AG04450 (cell line): Measurements from ENCODE around the gene STOML1. TPM values are rescaled to one million over a fixed set of nuclear protein-coding genes. Genes with fewer than 3 reads are reported as not detected.
"Not testable (repeated sequence)": the region's sequence is repeated elsewhere in the genome, so short reads cannot be mapped to it uniquely, and the experiment has no call there.

ENCODE experiments used
- CTCF ChIA-PET: fragments of 300-600, 350-600 bp; formaldehyde crosslinking; extraction: SDS; loops from one replicate; lab custom pipeline; 2022; ENCODE audit warnings: antibody characterized with exemption, inconsistent platforms; lab: Charles Lee
- POLR2A ChIA-PET: fragments of 350-600 bp; formaldehyde crosslinking; extraction: SDS; loops from one replicate; lab custom pipeline; 2021; ENCODE audit warnings: antibody characterized with exemption, inconsistent platforms; lab: Yijun Ruan, JAX
- DNase-seq: peaks from one replicate; pipeline ENCODE4 v3.0.0-alpha.2; 2011; ENCODE audit warnings: low read depth, low spot score
- H3K27ac ChIP-seq: one replicate; pipeline ENCODE4 v1.5.1; 2012; ENCODE audit warnings: low read depth, low read length, control low read depth
- H3K27me3 ChIP-seq: one replicate; pipeline ENCODE4 v1.6.0; 2012; ENCODE audit warnings: low read length; ENCODE audit not compliant: control insufficient read depth, insufficient read depth
- H3K4me3 ChIP-seq: 2 replicates; pipeline ENCODE4 v1.5.1; 2011; ENCODE audit warnings: mild to moderate bottlenecking, low read depth, low read length, control low read depth
- H3K9me3 ChIP-seq: 2 replicates; pipeline ENCODE4 v1.5.1; 2012; ENCODE audit warnings: low read length; ENCODE audit not compliant: control insufficient read depth, insufficient read depth
- CTCF ChIP-seq: IDR thresholded peaks from 2 replicates; pipeline ENCODE4 v1.5.1; 2011; ENCODE audit warnings: low read depth, low read length, control low read depth, inconsistent platforms
- polyA plus RNA-seq: library from polyadenylated mRNA; depleted of rRNA; stranded (reverse); fragments of >200 nt; gene quantifications from 2 replicates; pipeline ENCODE4 v1.2.3, GENCODE V29; 2011

Gene STOML1
- polyA plus RNA-seq, 1 experiment: 7.3 TPM

- no peak for DNase-seq
- ChIA-PET POLR2A (interaction anchor here (1.1 kb wide), 1 partner anchor 17 kb away, joined by 5 read pairs; no protein-coding TSS in a partner anchor), CTCF (interaction anchor here (1.0 to 2.9 kb wide), 3 partner anchors 17 to 339 kb away, joined by 3 to 8 read pairs (median 5); no protein-coding TSS in a partner anchor)
Measured at GRCh38 chr15:73968461-73968860, 23.6 kb downstream of the STOML1 start.

GRCh38 chr15:73965758-73966113 is 26.4 kb downstream of the STOML1 start:
- DNase-seq: no peak
- H3K27me3 ChIP-seq: no peaks in the 10 kb centered on the region
- peak overlapping the region; percentile 54 for H3K27ac ChIP-seq
- ChIA-PET CTCF (interaction anchor here (0.6 to 4.1 kb wide), 16 partner anchors 9 to 1758 kb away, joined by 3 to 43 read pairs (median 4); partner anchors contain the start of gene TBC1D21), POLR2A (interaction anchor here (0.7 to 1.5 kb wide), 2 partner anchors 16 to 39 kb away, joined by 6 read pairs; partner anchors contain the start of gene LOXL1)
- no peak for TF ChIP-seq CTCF
- no peaks in the 10 kb centered on the region for H3K9me3 ChIP-seq
- H3K4me3 ChIP-seq: no peak overlapping the region

More at GRCh38 chr15:73968461-73968860, 23.6 kb downstream of the STOML1 start:
- H3K9me3 ChIP-seq: no peaks in the 10 kb centered on the region
- H3K4me3 ChIP-seq: no peak overlapping the region
- no peak overlapping the region for H3K27ac ChIP-seq
- H3K27me3 ChIP-seq: no peaks in the 10 kb centered on the region
- no peak for TF ChIP-seq CTCF

DNA sequence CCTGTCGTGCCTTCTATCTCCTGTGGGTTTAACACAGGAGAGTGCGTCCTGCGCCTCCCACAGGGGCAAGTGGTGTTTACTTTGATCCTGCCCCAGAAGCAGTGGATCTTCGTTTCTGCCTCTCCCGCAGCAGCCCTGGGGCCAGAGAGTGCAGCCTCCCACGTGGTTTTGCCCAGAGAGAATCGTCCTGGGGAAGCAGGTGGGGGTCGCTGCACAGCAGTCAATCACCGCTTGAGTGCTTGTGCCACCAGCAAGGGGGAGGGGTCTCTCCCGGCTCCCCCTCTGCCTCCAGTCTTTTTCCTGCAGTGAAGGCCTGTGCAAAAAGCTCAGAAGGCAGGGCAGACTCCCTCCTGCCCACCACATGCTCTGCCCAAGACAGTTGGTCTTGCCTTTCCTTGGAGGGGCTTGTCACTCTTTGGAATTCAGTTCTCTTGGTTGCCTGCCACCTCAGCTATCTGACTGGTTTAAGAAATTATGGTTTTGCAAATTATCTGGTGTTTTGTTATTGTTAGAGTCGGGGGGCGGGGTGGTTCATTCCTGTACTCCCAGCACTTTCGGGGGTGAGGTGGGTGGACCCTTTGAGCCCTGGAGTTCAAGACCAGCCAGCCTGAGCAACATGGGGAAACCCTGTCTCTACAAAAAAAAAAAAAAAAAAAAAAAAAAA is 26.9 kb downstream of the STOML1 start:
- CTCF ChIA-PET: interaction anchor here (0.6 to 4.1 kb wide), 17 partner anchors 9 to 329 kb away, joined by 3 to 43 read pairs (median 4); partner anchors contain the start of gene TBC1D21
- DNase-seq: no peak
- Histone ChIP-seq H3K27me3 (no peaks in the 10 kb centered on the region), H3K27ac (peak overlapping the region; percentile 54), H3K9me3 (no peaks in the 10 kb centered on the region), H3K4me3 (no peak overlapping the region)
- POLR2A ChIA-PET: interaction anchor here (0.7 to 1.5 kb wide), 2 partner anchors 16 to 39 kb away, joined by 6 read pairs; partner anchors contain the start of gene LOXL1
- no peak for TF ChIP-seq CTCF

DNA sequence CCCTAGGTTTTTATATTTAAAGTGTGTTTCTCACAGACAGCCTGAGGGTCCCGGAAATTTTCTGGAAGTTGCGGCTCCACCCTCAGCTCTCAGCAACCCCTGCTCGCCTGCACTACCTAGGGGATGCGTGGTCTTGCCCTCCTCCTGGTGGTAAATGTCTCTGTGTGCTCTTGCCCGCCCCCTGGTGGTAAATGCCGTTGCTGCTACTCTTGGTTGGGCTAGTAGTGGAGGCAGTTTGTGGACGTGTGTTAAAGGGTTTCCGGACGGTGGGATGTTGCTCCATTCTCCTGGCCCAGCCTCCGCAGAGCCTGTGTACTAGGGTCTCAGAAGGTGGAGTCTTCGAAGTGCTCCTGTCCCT is 27.4 kb downstream of the STOML1 start:
- ChIA-PET CTCF (interaction anchor here (0.5 to 4.1 kb wide), 23 partner anchors 8 to 264 kb away, joined by 3 to 43 read pairs (median 4); partner anchors contain the start of gene TBC1D21), POLR2A (interaction anchor here (1.5 kb wide), 1 partner anchor 38 kb away, joined by 6 read pairs; the partner anchor contains the start of gene LOXL1)
- TF ChIP-seq CTCF: peak; percentile 98
- H3K4me3 ChIP-seq: no peak overlapping the region
- H3K27ac ChIP-seq: no peak overlapping the region
- DNase-seq: peak; percentile 29
- no peaks in the 10 kb centered on the region for H3K27me3 ChIP-seq
- no peaks in the 10 kb centered on the region for H3K9me3 ChIP-seq

GRCh38 chr15:73962433-73962832 is 29.7 kb downstream of the STOML1 start:
- no peak for DNase-seq
- no peaks in the 10 kb centered on the region for H3K9me3 ChIP-seq
- no peak overlapping the region for H3K4me3 ChIP-seq
- TF ChIP-seq CTCF: no peak
- POLR2A ChIA-PET: no interaction called here
- H3K27ac ChIP-seq: no peak overlapping the region
- CTCF ChIA-PET: no interaction called here
- no peaks in the 10 kb centered on the region for H3K27me3 ChIP-seq

DNA sequence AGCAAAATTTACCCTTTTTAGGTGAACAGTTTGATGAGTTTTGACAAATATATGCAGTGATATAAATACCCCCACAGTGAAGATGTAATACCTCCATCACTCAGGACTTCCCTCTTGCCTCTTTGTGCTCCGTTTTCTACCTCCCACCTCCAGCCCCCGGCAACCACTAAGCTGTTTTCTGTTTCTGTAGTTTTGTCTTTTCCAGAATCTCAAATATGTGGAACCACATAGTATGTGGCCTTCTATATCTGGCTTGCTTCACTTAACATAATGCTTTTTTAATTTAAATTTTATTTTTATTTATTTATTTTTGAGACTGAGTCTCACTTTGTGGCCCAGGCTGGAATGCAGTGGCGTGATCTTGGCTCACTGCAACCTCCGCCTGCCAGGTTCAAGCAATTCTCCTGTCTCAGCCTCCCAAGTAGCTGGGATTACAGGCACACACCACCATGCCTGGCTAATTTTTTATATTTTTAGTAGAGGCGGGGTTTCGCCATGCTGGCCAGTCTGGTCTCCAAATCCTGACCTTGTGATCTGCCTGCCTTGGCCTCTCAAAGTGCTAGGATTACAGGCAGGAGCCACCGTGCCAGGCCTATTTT is 31.5 kb downstream of the STOML1 start:
- H3K27ac ChIP-seq, H3K9me3 ChIP-seq, DNase-seq, POLR2A ChIA-PET, H3K4me3 ChIP-seq, H3K27me3 ChIP-seq: not testable (repeated sequence)
- CTCF ChIA-PET: interaction anchor here (1.4 kb wide), 1 partner anchor 10 kb away, joined by 3 read pairs; no protein-coding TSS in a partner anchor
